Right lobe of liver (tissue), 6 donors: ENCODE data around the gene CLDN19. TPM values are rescaled to one million over a fixed set of nuclear protein-coding genes. Genes with fewer than 3 reads are reported as not detected.

Source experiments
- ATAC-seq, 4 donors: fragments of 200-7000 bp; cut with Tn5 transposase; one replicate each; pipeline ENCODE4 v1.9.1; 2020; ENCODE audit warnings: mild to moderate bottlenecking in 4 of 4, moderate library complexity in 4 of 4
- DNase-seq, 3 donors: peaks; one replicate each; pipeline ENCODE4 v3.0.0-alpha.2; 2020
- H3K27ac ChIP-seq, 3 donors: fragments of 200-600 bp; one replicate each; pipeline ENCODE4 v1.8.0; 2022
- H3K27me3 ChIP-seq, 2 donors: fragments of 200-600 bp; one replicate each; pipeline ENCODE4 v1.8.0; 2022
- H3K36me3 ChIP-seq, 4 donors: fragments of 200-600 bp; sonication (generic) in 1 of 4; one replicate each; pipeline versions ENCODE4 v1.5.1 to v1.8.0; 2017 to 2022; ENCODE audit warnings: control low read depth in 1 of 4
- H3K4me1 ChIP-seq, 4 donors: fragments of 200-600 bp; sonication (generic) in 1 of 4; one replicate each; pipeline versions ENCODE4 v1.5.1 to v1.8.0; 2017 to 2022; ENCODE audit warnings: control low read depth in 1 of 4
- H3K4me3 ChIP-seq, 3 donors: fragments of 200-600 bp; one replicate each; pipeline ENCODE4 v1.8.0; 2022
- H3K9me3 ChIP-seq, 4 donors: fragments of 200-600 bp; sonication (generic) in 1 of 4; one replicate each; pipeline versions ENCODE4 v1.5.1 to v1.8.0; 2017 to 2022; ENCODE audit warnings: control low read depth in 1 of 4
- CTCF ChIP-seq, 4 donors: fragments of 200-600 bp in 3 of 4; fragments of 450-650 bp in 1 of 4; IDR thresholded peaks; one replicate each; pipeline versions ENCODE4 v1.5.1 to v1.8.0; 2016 to 2022; ENCODE audit warnings: antibody characterized with exemption in 4 of 4, mild to moderate bottlenecking in 2 of 4
- POLR2A ChIP-seq: fragments of 450-650 bp; IDR thresholded peaks from one replicate; pipeline ENCODE4 v1.6.1; 2017; ENCODE audit warnings: antibody characterized with exemption, mild to moderate bottlenecking
- WGBS: methylation state at CpG from one replicate; pipeline ENCODE4 v1.1.6; 2018; ENCODE audit warnings: low coverage, low lambda C conversion rate; ENCODE audit not compliant: insufficient coverage; ENCODE audit errors: missing lambda C conversion rate; 5-methylcytosine and 5-hydroxymethylcytosine counted together
- intact Hi-C, 2 donors: fragments of 100-400 bp; cut with DNase I; formaldehyde crosslinking; loops; one replicate each; pipeline versions ENCODE4 v1.11.2 to v1.14.1; 2022
- total RNA-seq, 6 experiments: library from RNA; depleted of rRNA in 2 of 6; stranded (reverse); fragments of >200 nt in 2 of 6; fragmentation: NEBNext Ultra II Directional in 3 of 6; extraction: Animal tissue kit (Norgen Biotek cat#: 25700) in 3 of 6; gene quantifications; one replicate each; pipeline versions ENCODE4 v1.1.0 to v1.2.4, GENCODE V29; 2016 to 2023
- donor health status: DM: no; HTN: yes; CAD: no.
- donor health status: DM: no; HTN: no; CAD: no.
- donor health status: DM: no; HTN: no; CAD: no.
- donor health status: DM: no; HTN: yes; CAD: no.
- donor health status: DM: no; HTN: yes; CAD: no.

The CLDN19 gene
- total RNA-seq, 6 experiments from 2014 or later = 1.0 TPM; not detected in 5

GRCh38 chr1:42733415-42734200 lies 6.4 kb downstream of the CLDN19 start:
- H3K27me3 ChIP-seq = no peaks in the 10 kb centered on the region
- H3K9me3 ChIP-seq = no peaks in the 10 kb centered on the region
- intact Hi-C loops = no loop called here
- H3K4me1 ChIP-seq = peaks cover 0 to 7% (median 0%) of the 10 kb centered on the region in 4 donors
- no peak for DNase-seq
- H3K36me3 ChIP-seq = no peaks in the 10 kb centered on the region
- no peak for ATAC-seq
- no peak overlapping the region for H3K27ac ChIP-seq
- WGBS = 88% methylated on average over 7 of the region's 12 CpGs
- TF ChIP-seq CTCF (IDR thresholded peaks at IDR 0.05) (no peak), POLR2A (no peak)
- no peak overlapping the region for H3K4me3 ChIP-seq

- WGBS = 75% methylated on average over 10 of the region's 10 CpGs
- ATAC-seq (no peak), DNase-seq (peak in 1 of 3 donors; percentile 16)
- H3K27ac ChIP-seq = no peak overlapping the region
- H3K4me3 ChIP-seq = no peak overlapping the region
- H3K36me3 ChIP-seq = no peaks in the 10 kb centered on the region
- TF ChIP-seq POLR2A (no peak), CTCF (IDR thresholded peaks at IDR 0.05) (no peak)
- H3K9me3 ChIP-seq = no peaks in the 10 kb centered on the region
- H3K4me1 ChIP-seq = peaks cover 0 to 3% (median 0%) of the 10 kb centered on the region in 4 donors
- H3K27me3 ChIP-seq = no peaks in the 10 kb centered on the region
- intact Hi-C loops = no loop called here
These were observed 7.8 kb downstream of the CLDN19 start for GRCh38 chr1:42732126-42732680.

DNA sequence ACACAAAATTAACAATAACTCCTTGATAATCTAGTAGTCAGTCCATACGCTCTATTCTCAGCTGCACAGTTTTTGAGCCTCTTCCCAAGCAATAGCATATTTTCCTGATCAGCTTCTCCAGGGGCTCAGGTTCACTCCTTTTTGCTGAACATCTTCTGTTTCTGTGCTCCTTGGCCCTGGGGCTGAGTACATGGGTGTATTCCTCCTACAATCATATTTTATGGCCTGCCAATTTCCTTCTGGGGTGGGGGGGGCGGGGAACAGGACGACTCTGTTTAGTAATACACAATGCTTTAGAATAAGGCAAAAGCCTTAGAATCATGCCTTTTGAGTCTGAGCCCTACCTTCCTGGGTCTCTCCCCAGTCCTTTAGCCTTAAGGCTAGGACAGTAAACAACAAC lies 8.5 kb downstream of the CLDN19 start:
- no peak overlapping the region for H3K27ac ChIP-seq
- DNase-seq (no peak), ATAC-seq (no peak)
- no peak overlapping the region for H3K4me3 ChIP-seq
- TF ChIP-seq CTCF (IDR thresholded peaks at IDR 0.05) = no peak
- TF ChIP-seq POLR2A = no peak
- no peaks in the 10 kb centered on the region for H3K27me3 ChIP-seq
- H3K4me1 ChIP-seq = no peaks in the 10 kb centered on the region
- 56% methylated on average over 3 of the region's 3 CpGs for WGBS
- intact Hi-C loops = no loop called here
- H3K36me3 ChIP-seq = no peaks in the 10 kb centered on the region
- H3K9me3 ChIP-seq = no peaks in the 10 kb centered on the region

DNA sequence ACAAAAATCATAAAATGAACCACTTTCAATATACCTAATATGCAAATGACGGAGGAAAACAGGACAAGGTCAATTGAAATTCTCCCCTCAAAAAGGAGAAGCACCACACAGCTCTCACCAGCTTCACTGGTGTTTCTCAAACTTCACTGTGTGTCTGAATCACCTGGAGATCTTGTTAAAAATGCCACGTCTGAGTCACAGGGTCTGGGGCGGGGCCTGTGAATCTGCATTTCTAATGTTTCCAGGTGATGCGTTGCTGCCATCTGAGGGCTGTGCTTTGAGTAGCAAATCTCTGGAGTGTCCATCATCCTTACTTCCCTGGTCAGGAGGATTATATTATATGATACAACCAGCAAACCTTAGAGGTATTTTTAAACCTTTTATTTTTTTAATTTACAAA lies 9.0 kb downstream of the CLDN19 start:
- 69% methylated on average over 4 of the region's 4 CpGs for WGBS
- DNase-seq = no peak
- H3K36me3 ChIP-seq = no peaks in the 10 kb centered on the region
- intact Hi-C loops = no loop called here
- ATAC-seq = peak in 1 of 4 donors; percentile 43
- H3K9me3 ChIP-seq = no peaks in the 10 kb centered on the region
- no peak overlapping the region for H3K4me3 ChIP-seq
- H3K27ac ChIP-seq = no peak overlapping the region
- TF ChIP-seq CTCF (IDR thresholded peaks at IDR 0.05) (peak in 1 of 4 donors; percentile 11), POLR2A (no peak)
- H3K4me1 ChIP-seq = no peaks in the 10 kb centered on the region
- no peaks in the 10 kb centered on the region for H3K27me3 ChIP-seq
